HFFc6 (cell line): Measurements from ENCODE around the gene BACH2. TPM values are rescaled to one million over a fixed set of nuclear protein-coding genes. Genes with fewer than 3 reads are reported as not detected.
"Not testable (repeated sequence)": the region's sequence is repeated elsewhere in the genome, so short reads cannot be mapped to it uniquely, and the experiment has no call there.

ENCODE experiments used
- DNase-seq: peaks from one replicate; pipeline ENCODE4 v3.0.0-alpha.2; 2018
- H3K27ac Mint-ChIP-seq: 2 replicates; pipeline ENCODE4 v1.8.0; 2020; ENCODE audit warnings: mild to moderate bottlenecking, mixed read lengths
- H3K27me3 Mint-ChIP-seq: 2 replicates; pipeline ENCODE4 v1.8.0; 2021; ENCODE audit warnings: mild to moderate bottlenecking, moderate library complexity, mixed read lengths; ENCODE audit not compliant: insufficient read depth
- H3K36me3 Mint-ChIP-seq: 2 replicates; pipeline ENCODE4 v1.8.0; 2021; ENCODE audit warnings: low read depth, mixed read lengths
- H3K4me1 Mint-ChIP-seq: 2 replicates; pipeline ENCODE4 v1.8.0; 2020; ENCODE audit warnings: low read depth, mixed read lengths
- H3K4me3 Mint-ChIP-seq: 2 replicates; pipeline ENCODE4 v1.8.0; 2020; ENCODE audit warnings: mild to moderate bottlenecking, moderate library complexity, mixed read lengths
- H3K9me3 Mint-ChIP-seq: 2 replicates; pipeline ENCODE4 v1.8.0; 2020; ENCODE audit warnings: mild to moderate bottlenecking, mixed read lengths
- CTCF ChIP-seq: fragments of 200-600 bp; sonication (generic); IDR thresholded peaks from 2 replicates; pipeline ENCODE4 v1.5.0; 2021; ENCODE audit warnings: antibody characterized with exemption, mild to moderate bottlenecking
- total RNA-seq, 6 experiments: library from RNA; stranded (reverse); fragmentation: NEBNext Ultra II Directional; extraction: Animal tissue kit (Norgen Biotek cat#: 25700); gene quantifications; 2 replicates in 1 of 6; 3 replicates in 5 of 6; pipeline ENCODE4 v1.2.3, GENCODE V29; 2021

BACH2 gene
- total RNA-seq, 6 experiments from 2014 or later: not detected

DNA sequence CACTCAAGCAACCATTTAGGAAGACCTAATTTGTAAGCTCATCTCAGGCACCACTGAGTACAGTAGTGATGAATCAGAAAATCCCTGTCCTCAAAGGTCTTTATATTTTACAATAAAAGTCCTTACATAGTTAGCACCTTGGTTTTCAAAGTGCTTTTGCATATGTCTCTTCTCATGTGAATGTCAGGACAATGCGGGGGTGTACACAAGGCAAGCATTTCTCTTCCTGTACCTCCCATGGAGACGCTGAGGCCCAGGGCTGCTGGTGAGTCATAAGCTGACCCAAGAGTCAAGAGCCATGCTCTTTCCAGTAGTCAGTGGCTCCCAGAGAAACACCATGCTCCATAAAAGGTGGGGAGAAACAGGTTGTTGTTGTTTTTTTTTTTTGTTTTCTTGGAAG, 228.4 kb downstream of the BACH2 start:
- H3K9me3 Mint-ChIP-seq: no peaks in the 10 kb centered on the region; the same call in none of the 2 replicates

DNA sequence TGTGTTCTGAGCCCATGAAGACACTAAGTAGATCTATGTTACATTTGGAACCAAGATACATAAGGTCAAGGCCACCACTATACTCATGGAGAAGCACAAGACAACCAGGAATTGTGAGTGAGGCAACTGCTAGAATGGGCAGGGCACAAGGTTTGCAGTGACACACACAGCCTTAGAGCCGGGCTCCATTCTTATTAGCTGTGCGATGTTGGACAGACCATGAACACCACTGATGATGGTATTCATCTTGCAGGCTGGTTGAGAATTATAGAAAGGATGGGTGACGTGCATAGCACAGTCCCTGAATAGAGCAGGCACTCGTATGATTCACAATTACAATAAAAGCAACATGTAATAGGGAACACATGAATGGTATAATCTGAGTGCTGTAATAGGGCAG, 229.9 kb downstream of the BACH2 start:
- Mint-ChIP-seq H3K36me3 (no peaks in the 10 kb centered on the region), H3K4me3 (no peak overlapping the region), H3K4me1 (no peaks in the 10 kb centered on the region), H3K9me3 (no peaks in the 10 kb centered on the region; the same call in none of the 2 replicates), H3K27me3 (no peaks in the 10 kb centered on the region), H3K27ac (no peak overlapping the region)
- no peak for TF ChIP-seq CTCF
- no peak for DNase-seq

More for the DNA sequence above, 228.4 kb downstream of the BACH2 start:
- H3K27me3 Mint-ChIP-seq: no peaks in the 10 kb centered on the region
- H3K36me3 Mint-ChIP-seq: no peaks in the 10 kb centered on the region
- no peak for DNase-seq
- no peaks in the 10 kb centered on the region for H3K4me1 Mint-ChIP-seq
- no peak overlapping the region for H3K27ac Mint-ChIP-seq
- no peak overlapping the region for H3K4me3 Mint-ChIP-seq
- TF ChIP-seq CTCF: no peak

- no peaks in the 10 kb centered on the region for H3K4me1 Mint-ChIP-seq
- no peaks in the 10 kb centered on the region; the same call in none of the 2 replicates for H3K9me3 Mint-ChIP-seq
- no peak overlapping the region for H3K27ac Mint-ChIP-seq
- no peaks in the 10 kb centered on the region for H3K36me3 Mint-ChIP-seq
- no peaks in the 10 kb centered on the region for H3K27me3 Mint-ChIP-seq
- no peak for TF ChIP-seq CTCF
- no peak for DNase-seq
- H3K4me3 Mint-ChIP-seq: no peak overlapping the region
Observed at GRCh38 chr6:90065173-90065572, 231.5 kb downstream of the BACH2 start.

DNA sequence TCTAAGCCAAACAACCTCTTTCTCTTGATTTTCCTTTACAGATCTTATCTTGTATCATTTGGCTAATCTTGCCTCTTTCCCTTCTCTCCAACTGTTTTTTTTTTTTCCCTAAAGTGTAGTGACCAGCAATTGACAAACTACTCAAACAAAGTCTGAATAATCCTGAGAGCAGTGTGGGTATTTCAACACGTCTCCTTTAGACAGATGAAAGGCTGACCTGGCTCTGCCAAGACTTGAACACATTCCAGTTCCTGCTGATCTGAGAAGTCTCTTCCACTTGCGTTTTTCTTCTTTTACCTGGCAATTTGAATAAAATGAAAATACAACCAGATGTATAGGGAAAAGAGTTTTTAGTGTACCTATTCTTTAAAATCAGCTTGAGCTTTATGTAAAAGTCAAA, 234.0 kb downstream of the BACH2 start:
- DNase-seq: no peak
- Mint-ChIP-seq H3K9me3 (no peaks in the 10 kb centered on the region; the same call in none of the 2 replicates), H3K4me1 (no peaks in the 10 kb centered on the region), H3K4me3 (no peak overlapping the region), H3K36me3 (no peaks in the 10 kb centered on the region), H3K27me3 (no peaks in the 10 kb centered on the region), H3K27ac (no peak overlapping the region)
- TF ChIP-seq CTCF: no peak

DNA sequence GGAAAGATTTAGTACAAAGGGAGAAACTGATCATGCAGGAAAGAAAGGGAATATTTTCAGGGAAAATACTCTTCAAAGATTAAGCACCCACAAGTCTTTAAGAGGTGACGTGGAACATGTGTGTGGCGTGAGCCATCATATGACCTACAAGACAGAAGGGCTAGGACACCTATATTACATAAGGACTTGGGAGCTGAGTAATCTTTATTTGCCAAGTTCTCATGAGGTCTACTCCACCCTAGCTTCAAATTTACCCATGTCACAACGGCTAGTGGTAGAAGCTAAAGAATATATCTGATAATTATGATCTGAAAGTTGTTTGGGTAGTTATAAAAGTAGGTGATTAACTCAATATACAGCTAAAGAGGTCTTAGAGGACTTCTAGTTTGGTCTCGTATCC, 234.6 kb downstream of the BACH2 start:
- Mint-ChIP-seq H3K36me3 (no peaks in the 10 kb centered on the region), H3K27ac (no peak overlapping the region), H3K9me3 (no peaks in the 10 kb centered on the region; the same call in 1 of the 2 replicates), H3K27me3 (no peaks in the 10 kb centered on the region), H3K4me1 (no peaks in the 10 kb centered on the region), H3K4me3 (no peak overlapping the region)
- no peak for DNase-seq
- no peak for TF ChIP-seq CTCF

- not testable (repeated sequence) for H3K4me1 Mint-ChIP-seq, H3K27me3 Mint-ChIP-seq, H3K4me3 Mint-ChIP-seq, DNase-seq, H3K36me3 Mint-ChIP-seq, H3K27ac Mint-ChIP-seq, H3K9me3 Mint-ChIP-seq
Observed at GRCh38 chr6:90059178-90059577, 237.5 kb downstream of the BACH2 start.

- DNase-seq, H3K4me1 Mint-ChIP-seq, H3K4me3 Mint-ChIP-seq, H3K27ac Mint-ChIP-seq, H3K36me3 Mint-ChIP-seq, H3K27me3 Mint-ChIP-seq, H3K9me3 Mint-ChIP-seq: not testable (repeated sequence)
Observed at GRCh38 chr6:90055924-90056323, 240.7 kb downstream of the BACH2 start.

DNA sequence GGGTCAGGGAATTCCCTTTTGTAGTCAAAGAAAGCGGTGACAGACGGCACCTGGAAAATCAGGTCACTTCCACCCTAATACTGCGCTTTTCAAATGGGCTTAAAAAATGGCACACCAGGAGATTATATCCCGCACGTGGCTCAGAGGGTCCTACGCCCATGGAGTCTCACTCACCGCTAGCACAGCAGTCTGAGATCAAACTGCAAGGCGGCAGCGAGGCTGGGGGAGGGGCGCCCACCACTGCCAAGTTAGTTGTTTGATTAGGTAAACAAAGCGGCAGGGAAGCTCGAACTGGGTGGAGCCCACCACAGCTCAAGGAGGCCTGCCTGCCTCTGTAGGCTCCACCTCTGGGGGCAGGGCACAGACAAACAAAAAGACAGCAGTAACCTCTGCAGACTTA, 242.4 kb downstream of the BACH2 start:
- not testable (repeated sequence) for H3K4me1 Mint-ChIP-seq, H3K36me3 Mint-ChIP-seq, H3K4me3 Mint-ChIP-seq, H3K27me3 Mint-ChIP-seq, DNase-seq, H3K27ac Mint-ChIP-seq, H3K9me3 Mint-ChIP-seq
